ENCODE results near the gene MGAT5. TPM values are rescaled to one million over a fixed set of nuclear protein-coding genes. Genes with fewer than 3 reads are reported as not detected.

MGAT5 gene
- total RNA-seq, 2 experiments from 2014 or later: 60.8 to 68.0 TPM

DNA sequence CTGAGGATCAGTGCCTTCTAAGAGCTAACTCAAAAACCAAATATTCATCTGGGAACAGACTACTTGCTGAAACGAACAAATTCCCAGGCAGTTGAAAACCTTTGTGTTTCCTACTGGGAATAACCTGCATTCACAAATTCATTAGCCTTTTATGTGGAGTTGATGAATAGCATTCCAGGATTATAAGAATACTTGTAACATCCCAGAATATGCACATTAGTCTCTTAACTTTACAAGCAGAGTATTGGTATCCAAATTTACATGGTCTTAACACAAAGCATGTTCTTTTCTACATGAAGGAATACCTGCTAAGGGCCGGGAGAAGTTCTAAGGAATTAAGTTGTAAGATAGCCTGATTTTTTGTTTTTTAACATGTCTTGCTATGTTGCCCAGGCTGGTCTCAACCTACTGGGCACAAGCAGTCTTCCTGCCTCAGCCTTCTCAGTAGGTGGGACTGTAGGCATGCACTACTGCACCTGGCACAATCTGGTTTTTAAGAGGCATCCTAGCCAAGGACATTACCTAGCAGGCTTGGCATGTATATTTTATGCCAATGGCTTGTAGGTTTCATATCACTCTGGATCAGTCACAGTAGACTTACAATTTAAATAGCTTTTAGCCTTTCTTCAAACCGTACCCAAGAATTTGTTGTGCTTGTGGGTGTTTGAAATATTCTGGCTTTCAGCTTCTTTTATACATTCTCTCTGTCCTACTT lies 50.7 kb downstream of the MGAT5 start:
- no peak overlapping the region for H3K4me3 ChIP-seq (ENCODE audit: low read depth, low read length, poor library complexity, severe bottlenecking)
- H3K4me2 ChIP-seq (ENCODE audit: low read length): no peak overlapping the region
- intact Hi-C loops (cut with micrococcal nuclease; ENCODE audit: unreplicated experiment): no loop called here
- H3K9me2 ChIP-seq (ENCODE audit: insufficient read depth, low read length): no peaks in the 10 kb centered on the region
- H3K4me1 ChIP-seq (ENCODE audit: insufficient read depth, low read length, poor library complexity, severe bottlenecking): no peaks in the 10 kb centered on the region
- BruUV-seq (replicated peaks): no TSS peak
- no peak overlapping the region for H3K27ac ChIP-seq (ENCODE audit: low read depth, low read length, poor library complexity, severe bottlenecking)
- no peak for TF ChIP-seq EZH2phosphoT487 (IDR thresholded peaks at IDR 0.05; ENCODE audit: borderline replicate concordance, low read depth, low read length)
- TF ChIP-seq CTCF (conservative IDR thresholded peaks at IDR 0.05; ENCODE audit: low read length): no peak
- H2AFZ ChIP-seq (ENCODE audit: low read length): no peak overlapping the region
- no peak for DNase-seq (ENCODE audit: low spot score)
- ChIA-PET CTCF (ENCODE audit: unreplicated experiment) (no interaction called here), POLR2A (interaction anchor here (0.7 to 1.6 kb wide), 2 partner anchors 18 to 1042 kb away, joined by 3 to 4 read pairs; no protein-coding TSS in a partner anchor)
- H4K20me1 ChIP-seq (ENCODE audit: insufficient read depth, low read length): no peaks in the 10 kb centered on the region
- peaks cover 7% of the 10 kb centered on the region; the same call in 1 of the 2 replicates for H3K9me3 ChIP-seq (ENCODE audit: low read length)
- H3K79me2 ChIP-seq (ENCODE audit: insufficient read depth, low read depth, low read length): 0 out of 2 replicates have a peak, but pooled peaks cover 5% of the 10 kb centered on the region
- H3K36me3 ChIP-seq (ENCODE audit: insufficient read depth, low read length): peaks cover 21% of the 10 kb centered on the region

GRCh38 chr2:134305109-134305491 lies 51.2 kb downstream of the MGAT5 start:
- Histone ChIP-seq H3K36me3 (ENCODE audit: insufficient read depth, low read length) (peaks cover 21% of the 10 kb centered on the region), H3K4me3 (ENCODE audit: low read depth, low read length, poor library complexity, severe bottlenecking) (no peak overlapping the region), H3K79me2 (ENCODE audit: insufficient read depth, low read depth, low read length) (0 out of 2 replicates have a peak, but pooled peaks cover 5% of the 10 kb centered on the region), H3K9me2 (ENCODE audit: insufficient read depth, low read length) (no peaks in the 10 kb centered on the region), H2AFZ (ENCODE audit: low read length) (no peak overlapping the region), H3K9me3 (ENCODE audit: low read length) (peaks cover 7% of the 10 kb centered on the region; the same call in 1 of the 2 replicates), H3K27ac (ENCODE audit: low read depth, low read length, poor library complexity, severe bottlenecking) (no peak overlapping the region), H3K4me2 (ENCODE audit: low read length) (no peak overlapping the region), H3K4me1 (ENCODE audit: insufficient read depth, low read length, poor library complexity, severe bottlenecking) (no peaks in the 10 kb centered on the region), H4K20me1 (ENCODE audit: insufficient read depth, low read length) (no peaks in the 10 kb centered on the region)
- POLR2A ChIA-PET: interaction anchor here (0.7 to 1.6 kb wide), 2 partner anchors 17 to 1043 kb away, joined by 3 to 4 read pairs; no protein-coding TSS in a partner anchor
- no peak for DNase-seq (ENCODE audit: low spot score)
- BruUV-seq (replicated peaks): no TSS peak
- intact Hi-C loops (cut with micrococcal nuclease; ENCODE audit: unreplicated experiment): no loop called here
- no peak for TF ChIP-seq CTCF (conservative IDR thresholded peaks at IDR 0.05; ENCODE audit: low read length)
- TF ChIP-seq EZH2phosphoT487 (IDR thresholded peaks at IDR 0.05; ENCODE audit: borderline replicate concordance, low read depth, low read length): no peak
- CTCF ChIA-PET (ENCODE audit: unreplicated experiment): no interaction called here

GRCh38 chr2:134306521-134306920 lies 52.6 kb downstream of the MGAT5 start:
- no peak overlapping the region for H3K4me2 ChIP-seq (ENCODE audit: low read length)
- H3K79me2 ChIP-seq (ENCODE audit: insufficient read depth, low read depth, low read length): 0 out of 2 replicates have a peak, but pooled peaks cover 5% of the 10 kb centered on the region
- ChIA-PET CTCF (ENCODE audit: unreplicated experiment) (interaction anchor here (0.5 kb wide), 1 partner anchor 12 kb away, joined by 3 read pairs; no protein-coding TSS in a partner anchor), POLR2A (no interaction called here)
- H3K36me3 ChIP-seq (ENCODE audit: insufficient read depth, low read length): peaks cover 21% of the 10 kb centered on the region
- peaks cover 7% of the 10 kb centered on the region; the same call in 1 of the 2 replicates for H3K9me3 ChIP-seq (ENCODE audit: low read length)
- H3K9me2 ChIP-seq (ENCODE audit: insufficient read depth, low read length): no peaks in the 10 kb centered on the region
- no peak overlapping the region for H2AFZ ChIP-seq (ENCODE audit: low read length)
- H4K20me1 ChIP-seq (ENCODE audit: insufficient read depth, low read length): no peaks in the 10 kb centered on the region
- no peak overlapping the region for H3K27ac ChIP-seq (ENCODE audit: low read depth, low read length, poor library complexity, severe bottlenecking)
- DNase-seq (ENCODE audit: low spot score): no peak
- TF ChIP-seq CTCF (conservative IDR thresholded peaks at IDR 0.05; ENCODE audit: low read length) (no peak), EZH2phosphoT487 (IDR thresholded peaks at IDR 0.05; ENCODE audit: borderline replicate concordance, low read depth, low read length) (no peak)
- no TSS peak for BruUV-seq (replicated peaks)
- intact Hi-C loops (cut with micrococcal nuclease; ENCODE audit: unreplicated experiment): no loop called here
- no peak overlapping the region for H3K4me3 ChIP-seq (ENCODE audit: low read depth, low read length, poor library complexity, severe bottlenecking)
- no peaks in the 10 kb centered on the region for H3K4me1 ChIP-seq (ENCODE audit: insufficient read depth, low read length, poor library complexity, severe bottlenecking)
